ENCODE measurements around the gene GLRB.

- TF ChIP-seq CEBPB (tag; IDR thresholded peaks at IDR 0.05) (no peak), ZNF583 (CRISPR knock-in tag; IDR thresholded peaks at IDR 0.05) (no peak), BRD4 (IDR thresholded peaks at IDR 0.05) (no peak)
Measured at GRCh38 chr4:157170321-157170720, 94.4 kb downstream of the GLRB start.

Data from K562 (cell line).